Measurements from ENCODE around the gene WNT1.

The WNT1 gene

GRCh38 chr12:49012739-49013138 is 34.6 kb downstream of the WNT1 start:
- TF ChIP-seq FOXP2 (optimal IDR thresholded peaks at IDR 0.05; ENCODE audit: borderline replicate concordance, extremely low read depth, extremely low read length, insufficient read depth) (no peak), SIN3A (IDR thresholded peaks at IDR 0.05; ENCODE audit: borderline replicate concordance, insufficient read depth, low read length) (no peak), POLR2AphosphoS5 (IDR thresholded peaks at IDR 0.05; ENCODE audit: low read depth, low read length) (no peak), TAF1 (IDR thresholded peaks at IDR 0.05; ENCODE audit: borderline replicate concordance, insufficient read depth, low read length) (no peak)
- TF ChIP-seq, protein P1, sequence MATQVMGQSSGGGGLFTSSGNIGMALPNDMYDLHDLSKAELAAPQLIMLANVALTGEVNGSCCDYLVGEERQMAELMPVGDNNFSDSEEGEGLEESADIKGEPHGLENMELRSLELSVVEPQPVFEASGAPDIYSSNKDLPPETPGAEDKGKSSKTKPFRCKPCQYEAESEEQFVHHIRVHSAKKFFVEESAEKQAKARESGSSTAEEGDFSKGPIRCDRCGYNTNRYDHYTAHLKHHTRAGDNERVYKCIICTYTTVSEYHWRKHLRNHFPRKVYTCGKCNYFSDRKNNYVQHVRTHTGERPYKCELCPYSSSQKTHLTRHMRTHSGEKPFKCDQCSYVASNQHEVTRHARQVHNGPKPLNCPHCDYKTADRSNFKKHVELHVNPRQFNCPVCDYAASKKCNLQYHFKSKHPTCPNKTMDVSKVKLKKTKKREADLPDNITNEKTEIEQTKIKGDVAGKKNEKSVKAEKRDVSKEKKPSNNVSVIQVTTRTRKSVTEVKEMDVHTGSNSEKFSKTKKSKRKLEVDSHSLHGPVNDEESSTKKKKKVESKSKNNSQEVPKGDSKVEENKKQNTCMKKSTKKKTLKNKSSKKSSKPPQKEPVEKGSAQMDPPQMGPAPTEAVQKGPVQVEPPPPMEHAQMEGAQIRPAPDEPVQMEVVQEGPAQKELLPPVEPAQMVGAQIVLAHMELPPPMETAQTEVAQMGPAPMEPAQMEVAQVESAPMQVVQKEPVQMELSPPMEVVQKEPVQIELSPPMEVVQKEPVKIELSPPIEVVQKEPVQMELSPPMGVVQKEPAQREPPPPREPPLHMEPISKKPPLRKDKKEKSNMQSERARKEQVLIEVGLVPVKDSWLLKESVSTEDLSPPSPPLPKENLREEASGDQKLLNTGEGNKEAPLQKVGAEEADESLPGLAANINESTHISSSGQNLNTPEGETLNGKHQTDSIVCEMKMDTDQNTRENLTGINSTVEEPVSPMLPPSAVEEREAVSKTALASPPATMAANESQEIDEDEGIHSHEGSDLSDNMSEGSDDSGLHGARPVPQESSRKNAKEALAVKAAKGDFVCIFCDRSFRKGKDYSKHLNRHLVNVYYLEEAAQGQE (IDR thresholded peaks at IDR 0.05; ENCODE audit: insufficient read depth in 1 of 2, low read depth in 2 of 2, low read length in 2 of 2) = no peak

- TF ChIP-seq SIN3A (IDR thresholded peaks at IDR 0.05; ENCODE audit: borderline replicate concordance, insufficient read depth, low read length) = no peak
- no peak for TF ChIP-seq POLR2AphosphoS5 (IDR thresholded peaks at IDR 0.05; ENCODE audit: low read depth, low read length)
- TF ChIP-seq, protein P1 (IDR thresholded peaks at IDR 0.05; ENCODE audit: insufficient read depth in 1 of 2, low read depth in 2 of 2, low read length in 2 of 2) = no peak
- no peak for TF ChIP-seq FOXP2 (optimal IDR thresholded peaks at IDR 0.05; ENCODE audit: borderline replicate concordance, extremely low read depth, extremely low read length, insufficient read depth)
- no peak for TF ChIP-seq TAF1 (IDR thresholded peaks at IDR 0.05; ENCODE audit: borderline replicate concordance, insufficient read depth, low read length)
Measured at GRCh38 chr12:49013428-49013827, 35.3 kb downstream of the WNT1 start.

GRCh38 chr12:49014547-49014946 is 36.4 kb downstream of the WNT1 start:
- TF ChIP-seq TAF1 (IDR thresholded peaks at IDR 0.05; ENCODE audit: borderline replicate concordance, insufficient read depth, low read length) (no peak), FOXP2 (optimal IDR thresholded peaks at IDR 0.05; ENCODE audit: borderline replicate concordance, extremely low read depth, extremely low read length, insufficient read depth) (no peak), POLR2AphosphoS5 (IDR thresholded peaks at IDR 0.05; ENCODE audit: low read depth, low read length) (no peak), SIN3A (IDR thresholded peaks at IDR 0.05; ENCODE audit: borderline replicate concordance, insufficient read depth, low read length) (no peak)
- TF ChIP-seq, protein P1 (IDR thresholded peaks at IDR 0.05; ENCODE audit: insufficient read depth in 1 of 2, low read depth in 2 of 2, low read length in 2 of 2) = no peak

GRCh38 chr12:49015196-49015595 is 37.1 kb downstream of the WNT1 start:
- TF ChIP-seq, protein P1 (IDR thresholded peaks at IDR 0.05; ENCODE audit: insufficient read depth in 1 of 2, low read depth in 2 of 2, low read length in 2 of 2) = no peak

- TF ChIP-seq, protein P1 (IDR thresholded peaks at IDR 0.05; ENCODE audit: insufficient read depth in 1 of 2, low read depth in 2 of 2, low read length in 2 of 2) = no peak
- TF ChIP-seq TAF1 (IDR thresholded peaks at IDR 0.05; ENCODE audit: borderline replicate concordance, insufficient read depth, low read length) = no peak
- TF ChIP-seq FOXP2 (optimal IDR thresholded peaks at IDR 0.05; ENCODE audit: borderline replicate concordance, extremely low read depth, extremely low read length, insufficient read depth) = no peak
Measured at GRCh38 chr12:49017891-49018260, 39.8 kb downstream of the WNT1 start.
